HG03565 (cell line): ENCODE results near the gene KCNQ2.
"Not testable (repeated sequence)": the region's sequence is repeated elsewhere in the genome, so short reads cannot be mapped to it uniquely, and the experiment has no call there.

Experiments used
- ATAC-seq: cut with Tn5 transposase; IDR thresholded peaks from one replicate; pipeline ENCODE4 v1.9.1; 2021; ENCODE audit warnings: mild to moderate bottlenecking, moderate library complexity; ENCODE audit not compliant: unreplicated experiment

KCNQ2 gene

GRCh38 chr20:63491078-63491477 lies 18.6 kb upstream of the KCNQ2 start:
- ATAC-seq, result no peak

GRCh38 chr20:63490416-63490815 lies 18.0 kb upstream of the KCNQ2 start:
- ATAC-seq, result no peak

DNA sequence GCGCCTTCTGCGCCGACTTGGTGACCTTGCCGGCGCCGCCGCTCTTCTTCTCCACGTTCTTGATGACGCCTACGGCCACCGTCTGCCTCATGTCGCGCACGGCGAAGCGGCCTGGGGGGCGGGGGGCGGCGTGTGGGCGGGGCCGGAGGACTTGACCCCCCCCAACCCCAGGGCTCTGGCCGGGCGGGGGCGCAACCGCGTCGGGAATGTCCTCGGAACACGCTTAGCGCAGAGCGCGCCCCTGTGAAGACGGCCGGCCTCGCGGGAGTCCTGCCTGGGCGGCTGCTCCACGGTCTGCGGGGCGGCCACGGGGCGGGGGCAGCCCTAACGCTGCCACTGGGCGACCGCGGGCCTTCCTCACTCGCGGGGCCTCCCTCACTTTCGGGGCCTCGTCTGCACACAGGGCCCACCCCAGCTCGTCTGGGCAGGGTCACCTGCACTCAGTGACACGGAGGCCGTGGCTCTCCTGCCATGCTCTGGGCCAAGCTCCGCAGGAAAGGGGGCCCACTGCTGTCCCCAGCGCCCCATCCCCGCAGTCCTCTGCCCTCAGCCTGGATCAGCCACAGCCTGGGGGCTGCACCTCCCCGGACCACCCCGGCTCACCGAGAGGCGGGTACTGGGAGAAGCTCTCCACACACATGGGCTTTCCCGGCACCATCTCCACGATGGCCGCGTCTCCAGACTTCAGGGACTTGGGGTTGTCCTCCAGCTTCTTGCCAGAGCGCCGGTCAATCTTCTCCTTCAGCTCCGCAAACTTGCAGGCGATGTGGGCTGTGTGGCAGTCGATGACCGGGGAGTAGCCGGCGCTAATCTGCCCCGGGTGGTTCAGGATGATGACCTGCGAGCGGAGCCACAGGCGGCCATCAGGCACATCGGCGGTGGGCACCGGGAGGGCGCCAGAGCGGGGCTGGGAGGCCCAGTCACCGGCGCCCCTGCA lies 16.1 kb upstream of the KCNQ2 start:
- no peak for ATAC-seq

DNA sequence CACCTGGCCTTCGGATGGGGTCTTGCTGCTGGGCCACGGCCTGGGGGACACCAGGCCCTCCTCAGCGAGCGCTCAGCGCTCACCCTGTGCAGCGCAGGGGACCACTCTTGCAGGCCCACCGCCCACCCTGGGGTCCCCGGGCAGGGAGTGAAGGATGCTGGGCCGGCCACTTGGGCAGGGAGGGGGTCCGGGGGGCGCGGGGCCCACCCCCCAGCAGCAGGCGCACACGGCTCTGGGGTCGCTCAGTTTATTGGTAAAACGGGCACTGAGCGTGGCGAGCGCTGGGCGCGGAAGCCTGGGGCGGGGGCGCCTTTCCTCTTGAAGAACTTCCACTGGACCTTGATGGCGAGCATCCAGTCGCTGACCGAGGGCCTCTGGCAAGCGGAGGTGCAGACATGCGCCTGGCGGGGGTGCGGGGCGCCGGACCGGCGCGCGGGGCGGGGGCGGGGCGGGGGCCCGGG lies 15.4 kb upstream of the KCNQ2 start:
- ATAC-seq, result no peak

- ATAC-seq, result no peak
Measured at GRCh38 chr20:63487116-63487764, 14.8 kb upstream of the KCNQ2 start.

GRCh38 chr20:63486300-63486855 lies 13.9 kb upstream of the KCNQ2 start:
- ATAC-seq, result no peak

DNA sequence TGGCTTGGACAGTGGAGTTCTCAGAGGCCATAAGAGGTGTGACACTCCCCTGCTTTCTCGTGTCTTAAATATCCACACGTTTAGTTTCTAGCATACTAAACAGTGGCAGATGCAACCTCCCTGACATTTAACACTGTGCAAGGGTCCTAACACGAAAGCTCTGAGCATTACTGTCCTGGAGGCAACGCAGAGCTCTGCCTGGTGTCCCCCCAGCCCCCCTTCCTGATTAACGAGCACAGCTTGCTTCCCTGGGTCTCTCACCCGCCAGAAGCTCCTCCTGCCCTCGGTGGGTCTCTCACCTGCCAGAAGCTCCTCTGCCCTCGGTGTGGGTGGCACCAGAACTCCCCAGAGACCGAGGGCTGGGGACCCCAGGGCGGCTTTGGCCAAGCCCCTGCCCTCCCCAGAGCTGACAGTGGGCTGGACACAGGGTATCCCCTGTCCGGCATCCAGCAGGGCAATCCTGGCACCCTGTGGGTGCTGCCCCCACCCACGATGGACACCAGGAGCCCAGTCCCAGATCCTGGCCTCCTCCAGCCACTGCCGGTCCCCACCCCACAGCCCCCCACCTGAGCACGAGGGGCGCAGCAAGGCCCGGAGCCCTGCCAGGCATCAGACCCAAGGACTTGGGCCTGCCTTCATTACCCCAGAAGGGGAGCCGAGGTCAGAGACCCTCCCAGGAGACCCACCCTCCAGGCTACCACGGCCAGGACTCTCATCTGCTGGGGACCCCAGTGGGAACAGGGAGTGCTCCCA lies 12.4 kb upstream of the KCNQ2 start:
- no peak for ATAC-seq

DNA sequence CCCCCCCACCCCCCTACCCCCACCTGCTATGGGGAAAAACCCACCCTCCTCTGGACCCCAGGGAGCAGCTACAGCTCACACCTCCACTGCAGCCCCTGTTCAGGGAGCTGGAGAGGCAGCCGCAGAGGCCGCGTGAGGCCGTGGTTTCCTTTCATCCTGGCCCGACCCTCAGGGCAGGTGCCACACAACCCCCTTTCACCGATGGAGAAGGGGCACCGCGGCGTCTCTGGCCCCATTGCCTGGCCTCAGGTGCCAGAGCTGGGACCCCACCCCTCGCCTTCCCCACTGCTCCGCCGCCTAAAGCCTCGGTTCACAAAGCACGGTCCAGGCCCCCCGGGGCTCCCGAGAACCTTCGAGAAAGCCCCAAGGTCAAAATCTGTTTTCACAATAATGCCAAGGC lies 11.8 kb upstream of the KCNQ2 start:
- ATAC-seq, result no peak

- ATAC-seq, result no peak
Measured at GRCh38 chr20:63483834-63484233, 11.4 kb upstream of the KCNQ2 start.

DNA sequence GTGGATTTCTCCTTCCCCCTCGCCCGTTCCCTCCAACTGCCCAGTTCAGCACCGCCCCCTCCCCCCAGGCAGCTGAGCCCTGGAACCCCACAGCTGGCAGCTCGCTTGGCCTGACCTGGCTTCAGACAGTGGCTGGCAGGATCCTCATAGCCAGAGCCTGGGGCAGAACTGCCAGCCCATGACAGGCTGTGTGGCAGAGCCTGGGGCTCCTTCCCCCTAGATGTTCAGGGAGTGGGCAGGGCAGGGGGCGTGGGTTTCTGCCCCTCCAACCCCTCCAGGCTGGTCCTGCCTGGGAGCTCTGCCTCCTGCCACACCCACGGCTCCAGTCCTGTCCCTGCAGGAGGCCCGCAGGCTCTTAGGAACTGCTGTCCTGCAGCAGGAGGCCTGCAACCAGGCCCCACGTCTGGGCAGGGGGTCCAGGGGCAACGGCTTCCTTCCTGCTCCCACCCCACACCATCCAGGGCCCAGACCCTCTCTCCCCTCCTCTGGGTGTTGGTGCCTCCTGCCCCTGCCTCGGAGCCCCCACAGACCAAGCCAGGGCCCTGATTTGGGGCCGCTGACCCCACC lies 9.6 kb upstream of the KCNQ2 start:
- ATAC-seq, result no peak

- ATAC-seq, result no peak
Measured at GRCh38 chr20:63481503-63481902, 9.0 kb upstream of the KCNQ2 start.

DNA sequence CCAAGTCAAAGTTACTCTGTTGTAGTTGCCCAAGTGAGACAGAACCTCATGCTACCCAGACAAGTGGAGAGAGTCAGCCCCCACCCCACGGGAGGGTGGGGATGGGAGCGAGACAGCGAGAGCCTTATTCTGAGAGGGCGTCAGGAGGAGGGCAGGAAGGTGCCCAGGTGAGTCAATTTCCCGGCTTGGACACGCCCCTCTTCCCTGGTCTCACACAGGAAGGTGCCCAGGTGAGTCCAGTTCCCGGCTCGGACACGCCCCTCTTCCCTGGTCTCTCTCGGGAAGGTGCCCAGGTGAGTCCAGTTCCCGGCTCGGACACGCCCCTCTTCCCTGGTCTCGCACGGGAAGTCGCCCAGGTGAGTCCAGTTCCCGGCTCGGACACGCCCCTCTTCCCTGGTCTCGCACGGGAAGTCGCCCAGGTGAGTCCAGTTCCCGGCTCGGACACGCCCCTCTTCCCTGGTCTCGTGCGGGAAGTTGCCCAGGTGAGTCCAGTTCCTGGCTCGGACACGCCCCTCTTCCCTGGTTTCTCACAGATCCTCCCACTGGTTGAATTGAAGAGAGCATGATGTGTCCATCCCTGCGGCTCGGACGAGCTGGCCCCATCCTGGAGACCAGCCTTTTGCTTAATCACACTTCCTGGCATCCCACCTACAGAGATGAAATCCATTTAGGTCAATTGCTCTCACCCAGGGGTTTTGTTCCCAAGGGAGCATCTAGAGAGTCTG lies 7.4 kb upstream of the KCNQ2 start:
- ATAC-seq, result not testable (repeated sequence)

DNA sequence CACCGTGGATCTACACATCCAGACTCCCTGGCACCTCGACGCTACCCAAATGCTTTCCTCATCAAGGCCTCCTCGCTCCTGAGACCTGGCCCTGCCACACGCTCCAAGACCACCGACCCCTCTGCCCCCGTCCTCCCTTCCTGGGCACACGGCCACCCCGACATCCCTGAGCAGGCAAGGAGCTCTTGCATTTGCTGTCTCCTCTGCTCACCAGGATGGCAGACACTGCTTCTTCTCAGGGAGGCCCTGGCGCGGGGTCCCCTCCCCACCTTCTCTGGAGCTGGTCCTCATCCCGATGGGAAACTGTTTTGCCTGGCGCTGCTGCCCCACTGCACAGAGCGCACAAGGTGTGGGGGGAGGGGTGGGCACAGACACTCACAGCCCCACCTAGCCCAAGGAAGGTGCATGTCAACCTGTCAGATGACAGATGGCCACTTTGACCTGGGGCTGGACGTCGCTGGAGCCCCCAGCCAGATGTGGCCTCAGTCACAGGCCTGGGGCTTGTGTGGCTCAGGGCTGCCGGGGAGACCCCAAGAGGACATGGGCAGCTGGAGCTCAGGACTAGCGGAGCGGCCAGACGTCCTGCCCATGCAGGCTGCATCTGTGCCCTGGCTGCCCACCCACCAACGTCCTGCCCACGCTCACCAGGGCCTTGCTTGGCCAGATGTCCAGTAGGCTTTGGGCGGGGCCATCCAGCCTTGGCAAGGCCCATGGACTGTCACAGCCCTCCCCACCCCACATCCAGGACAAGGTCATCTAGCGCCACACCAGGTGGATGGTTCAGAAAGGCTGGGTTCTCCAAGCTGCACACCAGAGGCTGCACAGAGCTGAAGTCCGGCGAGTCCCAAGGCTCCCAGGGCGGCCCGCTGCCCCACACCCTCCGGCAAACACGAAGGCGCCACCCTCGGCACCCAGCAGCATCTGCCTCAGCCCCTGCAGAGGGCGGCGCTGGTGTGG lies 6.2 kb upstream of the KCNQ2 start:
- no peak for ATAC-seq

DNA sequence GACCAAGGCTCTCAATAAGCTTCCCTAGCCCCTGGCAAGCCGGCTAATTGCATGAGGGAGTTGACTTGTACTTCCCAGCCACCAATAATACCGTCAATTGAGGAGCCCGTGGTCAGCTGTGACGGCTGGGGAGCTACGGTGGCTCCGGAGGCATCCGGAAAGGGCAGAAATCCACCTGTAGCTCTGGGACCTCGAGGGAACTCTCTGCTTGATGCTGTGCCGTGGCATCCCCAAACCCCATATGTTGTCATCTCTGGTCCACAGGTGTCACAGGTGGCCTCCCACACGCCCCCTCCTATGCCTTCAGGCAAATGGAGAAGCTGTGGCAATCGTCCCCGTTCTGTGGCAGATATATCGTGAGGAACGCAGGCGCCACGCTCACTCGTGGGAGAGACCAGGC lies 5.5 kb upstream of the KCNQ2 start:
- no peak for ATAC-seq

- no peak for ATAC-seq
Measured at GRCh38 chr20:63477061-63477616, 4.7 kb upstream of the KCNQ2 start.

DNA sequence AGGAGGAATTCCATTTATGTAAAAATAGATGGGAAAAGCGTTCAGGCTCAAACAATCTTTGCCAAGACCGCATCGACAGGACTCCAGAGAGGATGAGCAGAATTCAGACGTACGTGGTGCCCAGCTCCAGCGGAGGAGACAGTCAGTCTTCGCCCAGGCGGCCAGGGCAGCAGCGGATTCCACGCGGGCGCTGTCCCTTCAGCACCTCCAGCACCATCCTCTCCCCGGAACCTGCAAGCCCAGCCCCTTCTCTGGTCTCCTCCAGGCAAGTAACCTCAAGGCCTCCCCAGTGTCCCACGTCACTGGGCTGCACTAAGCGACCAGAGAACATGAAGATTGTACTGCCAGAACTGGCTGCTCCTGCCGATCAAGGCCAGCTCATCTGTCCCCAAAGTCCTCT lies 2.8 kb upstream of the KCNQ2 start:
- ATAC-seq, result no peak

GRCh38 chr20:63473555-63474449 lies 1.3 kb upstream of the KCNQ2 start:
- ATAC-seq, result no peak
